ENCODE data around the gene OPCML.

The OPCML gene

DNA sequence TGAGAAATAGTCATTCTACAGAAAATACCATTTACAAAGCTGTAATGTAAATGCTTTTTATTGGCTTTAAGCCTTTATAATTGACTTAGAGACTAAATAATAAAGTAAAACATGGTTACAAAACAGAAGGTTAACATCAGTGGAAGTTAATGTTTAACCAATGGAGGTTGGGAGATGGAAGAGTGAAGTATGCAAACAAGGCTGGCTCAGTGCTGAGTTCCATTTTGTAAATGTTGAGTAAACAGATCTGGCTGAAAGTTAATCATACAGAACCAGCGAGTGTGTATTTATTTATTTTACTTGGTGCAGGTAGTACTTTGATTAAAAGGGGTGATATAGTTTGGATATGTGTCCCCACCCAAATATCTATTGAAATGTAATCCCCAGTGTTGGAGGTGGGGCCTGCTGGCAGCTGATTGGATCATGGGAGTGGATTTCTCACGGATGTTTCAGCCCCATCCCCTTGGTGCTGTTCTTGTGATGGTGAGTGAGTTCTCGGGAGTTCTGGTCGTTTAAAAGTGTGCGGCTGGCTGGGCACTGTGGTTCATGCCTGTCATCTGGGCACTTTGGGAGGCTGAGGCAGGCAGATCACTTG, 827.4 kb downstream of the OPCML start:
- no peak for DNase-seq (ENCODE audit: low read depth in 2 of 2, low spot score in 1 of 2)

DNA sequence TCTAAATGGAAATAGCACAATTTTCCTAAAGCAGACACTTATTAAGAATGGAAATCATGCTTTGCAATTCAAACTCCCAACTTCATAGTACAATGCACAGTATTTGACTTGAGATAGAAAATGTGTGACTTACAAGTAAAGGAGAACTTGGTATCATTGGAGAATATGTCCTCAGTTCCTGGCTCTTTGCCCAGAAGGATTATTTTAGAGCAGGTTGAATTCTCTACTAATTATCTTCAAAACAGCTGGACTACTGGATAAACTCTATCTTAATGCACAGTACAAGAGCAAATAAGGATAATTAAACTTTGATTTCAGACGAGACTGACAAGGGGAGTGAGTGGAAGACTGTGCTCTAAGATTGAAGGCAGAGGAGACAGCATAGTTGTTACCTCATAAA, 839.4 kb downstream of the OPCML start:
- DNase-seq (ENCODE audit: low read depth in 2 of 2, low spot score in 1 of 2): no peak

DNA sequence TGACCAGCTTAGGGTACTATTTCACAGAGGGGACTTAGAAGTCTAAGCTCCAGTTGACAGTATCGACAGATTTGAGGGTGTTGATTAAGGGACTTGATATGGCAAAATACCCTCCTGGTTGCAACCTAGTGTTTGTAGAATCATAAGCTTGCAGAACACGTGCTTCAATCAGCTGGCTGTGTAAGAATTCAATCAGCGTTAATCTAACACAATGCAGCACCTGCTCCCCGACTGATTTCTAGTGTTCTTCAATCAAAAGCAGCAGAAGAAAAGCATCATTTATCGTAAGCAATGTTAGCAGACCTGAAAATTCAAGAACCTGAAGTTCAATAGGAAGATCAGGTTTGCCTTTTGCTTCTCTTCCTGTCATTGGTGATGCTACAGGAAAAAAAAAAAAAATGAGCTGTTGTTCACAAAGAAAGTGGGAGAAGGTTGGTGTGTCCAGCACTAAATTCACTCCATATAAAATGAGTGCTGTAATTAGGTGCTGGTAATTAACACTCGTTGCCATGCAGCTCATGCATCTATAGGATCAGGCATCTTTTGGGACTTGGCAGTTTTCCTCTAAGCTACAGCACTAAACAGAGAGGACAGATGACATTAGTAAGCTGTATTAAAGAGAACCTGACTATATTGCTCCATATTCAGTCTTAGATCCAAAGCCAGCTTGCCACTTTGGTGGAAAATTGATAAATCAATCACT, 840.3 kb downstream of the OPCML start:
- DNase-seq (ENCODE audit: low read depth in 2 of 2, low spot score in 1 of 2): no peak

DNA sequence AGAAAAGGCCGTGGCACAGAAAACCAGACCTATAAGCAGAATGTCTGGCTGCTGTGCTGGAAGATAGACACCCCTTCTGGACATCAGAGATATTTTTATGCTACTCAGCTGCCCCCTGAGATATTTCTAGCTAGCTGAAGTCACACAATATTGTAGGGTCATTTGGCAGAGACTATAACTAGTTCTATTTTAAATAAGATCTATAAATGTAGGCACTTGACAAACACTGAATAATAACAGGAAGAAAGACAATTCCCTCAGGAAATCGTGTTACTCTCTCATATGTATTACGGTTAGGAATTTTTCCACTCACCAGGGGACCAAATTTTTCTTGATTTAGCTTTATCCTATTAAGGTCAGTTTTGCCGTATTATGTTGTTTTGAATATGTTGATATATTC, 845.4 kb downstream of the OPCML start:
- no peak for DNase-seq (ENCODE audit: low read depth in 2 of 2, low spot score in 1 of 2)

DNA sequence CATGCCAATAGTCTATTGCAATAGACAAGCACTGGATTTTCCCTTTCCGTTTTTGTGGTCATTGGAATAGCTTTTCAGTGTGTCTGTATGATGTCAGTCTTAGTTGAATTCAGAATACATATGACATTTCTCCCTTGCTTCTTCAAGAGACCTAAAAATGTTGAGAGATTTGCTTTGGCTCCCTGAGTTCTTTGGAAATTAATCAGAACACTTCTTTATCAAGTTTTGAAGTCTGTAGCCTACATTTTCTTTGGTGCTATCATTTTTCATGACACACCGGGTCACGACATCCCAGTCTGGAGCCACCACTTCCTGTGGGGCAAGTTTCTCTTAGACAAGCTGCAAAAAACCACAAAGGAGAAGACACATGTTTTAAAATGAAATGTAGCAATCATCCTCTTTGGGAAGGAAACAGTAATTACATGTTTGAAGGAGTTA, 847.1 kb downstream of the OPCML start:
- DNase-seq (ENCODE audit: low read depth in 2 of 2, low spot score in 1 of 2): no peak

DNA sequence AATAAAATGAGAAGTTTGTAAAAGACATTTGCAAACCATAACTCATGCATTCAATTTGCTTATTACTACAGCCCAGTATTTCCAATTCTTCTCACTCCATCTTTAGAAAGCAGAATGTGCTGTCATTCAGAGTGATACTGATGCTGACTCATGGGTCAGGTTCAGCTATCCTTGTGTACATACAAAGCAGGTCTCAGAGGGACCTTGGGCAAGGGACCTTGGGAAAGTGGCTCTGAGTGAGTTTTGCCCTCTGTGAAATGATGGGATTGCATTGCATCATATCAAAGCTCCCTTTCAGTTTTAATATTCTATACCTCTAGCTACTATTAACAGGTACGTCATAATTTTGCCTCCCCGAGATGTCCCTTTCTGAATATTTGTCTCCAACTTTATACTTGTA, 848.7 kb downstream of the OPCML start:
- DNase-seq (ENCODE audit: low read depth in 2 of 2, low spot score in 1 of 2): no peak

DNA sequence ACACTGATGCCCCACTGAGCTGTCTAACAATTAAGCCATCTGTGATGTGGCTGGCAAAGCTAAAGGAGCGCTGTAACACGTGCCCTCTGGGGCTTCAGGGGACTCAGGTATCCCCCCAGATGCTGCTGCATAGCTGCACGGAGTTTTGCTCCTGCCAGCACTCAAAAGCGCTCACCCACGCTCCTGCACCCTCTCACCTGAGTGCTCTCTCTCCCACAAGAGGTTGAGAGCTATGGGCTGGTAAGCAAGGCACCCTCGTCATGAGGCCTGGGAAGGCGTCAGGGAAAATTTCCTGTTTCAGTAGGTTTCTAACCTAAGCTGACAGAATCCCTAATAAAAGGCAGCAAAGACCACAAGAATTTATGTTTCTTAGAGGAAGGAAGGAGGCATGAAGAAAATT, 850.3 kb downstream of the OPCML start:
- DNase-seq (ENCODE audit: low read depth in 2 of 2, low spot score in 1 of 2): no peak

DNA sequence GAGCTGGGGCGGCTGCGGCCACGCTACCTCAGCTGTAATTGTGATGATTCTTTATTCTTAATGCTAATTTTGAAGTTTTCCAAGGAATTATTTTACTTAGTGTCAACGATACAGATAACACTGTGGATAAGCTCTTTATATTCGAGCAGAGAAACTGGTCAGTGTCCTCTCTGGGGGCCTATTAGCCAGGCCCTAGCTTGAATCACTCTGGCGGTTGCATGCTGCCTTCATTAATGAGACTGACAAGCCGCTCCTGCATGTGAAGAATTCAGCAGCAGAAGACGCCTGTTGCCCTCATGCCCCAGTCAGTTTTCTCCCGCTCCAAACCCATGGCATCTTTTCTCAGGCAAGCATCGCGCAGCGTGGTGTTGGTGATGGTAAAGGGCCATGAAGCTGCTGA, 851.7 kb downstream of the OPCML start:
- no peak for DNase-seq (ENCODE audit: low read depth in 2 of 2, low spot score in 1 of 2)

DNA sequence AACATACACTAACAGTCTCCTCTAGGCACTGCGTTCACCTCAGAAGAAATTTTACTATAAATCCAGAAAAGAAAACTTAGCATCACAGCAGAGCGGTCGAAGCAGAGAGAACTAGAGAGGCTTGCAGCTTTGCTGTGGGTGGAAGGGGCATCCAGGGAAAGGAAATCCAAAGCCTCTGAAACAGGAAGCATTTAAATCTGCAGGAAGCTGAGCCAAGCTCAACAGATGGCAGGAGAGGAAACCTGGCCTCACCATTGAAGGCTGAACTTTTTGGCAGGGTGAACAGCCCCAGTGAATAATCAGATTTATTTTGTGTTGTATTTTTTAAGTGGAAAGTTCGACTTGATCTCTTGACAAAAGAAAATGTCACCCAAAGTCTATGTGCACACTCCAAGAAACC, 858.1 kb downstream of the OPCML start:
- no peak for DNase-seq (ENCODE audit: low read depth in 2 of 2, low spot score in 1 of 2)

DNA sequence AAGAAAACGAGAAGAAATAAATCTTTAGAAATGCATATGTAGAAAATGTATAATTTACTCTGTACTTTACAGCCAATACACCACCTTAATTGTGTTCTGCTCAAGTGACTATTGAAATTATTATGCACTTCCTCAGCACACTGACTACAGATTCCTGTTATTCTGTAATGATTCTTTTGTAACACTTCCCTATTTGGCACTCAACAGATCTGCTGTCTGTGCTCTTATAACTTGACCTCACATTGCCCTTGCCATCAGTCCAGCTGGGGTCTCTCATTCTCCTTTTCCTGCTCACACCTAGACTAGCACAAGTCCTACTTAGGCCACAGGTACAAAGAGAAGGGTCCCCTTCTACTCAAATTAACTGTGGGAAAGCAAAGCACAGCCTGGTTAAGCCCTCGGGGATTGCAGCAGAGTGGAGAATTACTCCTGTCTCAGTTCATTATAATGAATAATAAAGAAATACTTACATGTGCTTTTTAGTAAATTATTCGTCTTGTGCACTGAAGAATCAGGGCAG, 860.4 kb downstream of the OPCML start:
- DNase-seq (ENCODE audit: low read depth in 2 of 2, low spot score in 1 of 2): no peak

DNA sequence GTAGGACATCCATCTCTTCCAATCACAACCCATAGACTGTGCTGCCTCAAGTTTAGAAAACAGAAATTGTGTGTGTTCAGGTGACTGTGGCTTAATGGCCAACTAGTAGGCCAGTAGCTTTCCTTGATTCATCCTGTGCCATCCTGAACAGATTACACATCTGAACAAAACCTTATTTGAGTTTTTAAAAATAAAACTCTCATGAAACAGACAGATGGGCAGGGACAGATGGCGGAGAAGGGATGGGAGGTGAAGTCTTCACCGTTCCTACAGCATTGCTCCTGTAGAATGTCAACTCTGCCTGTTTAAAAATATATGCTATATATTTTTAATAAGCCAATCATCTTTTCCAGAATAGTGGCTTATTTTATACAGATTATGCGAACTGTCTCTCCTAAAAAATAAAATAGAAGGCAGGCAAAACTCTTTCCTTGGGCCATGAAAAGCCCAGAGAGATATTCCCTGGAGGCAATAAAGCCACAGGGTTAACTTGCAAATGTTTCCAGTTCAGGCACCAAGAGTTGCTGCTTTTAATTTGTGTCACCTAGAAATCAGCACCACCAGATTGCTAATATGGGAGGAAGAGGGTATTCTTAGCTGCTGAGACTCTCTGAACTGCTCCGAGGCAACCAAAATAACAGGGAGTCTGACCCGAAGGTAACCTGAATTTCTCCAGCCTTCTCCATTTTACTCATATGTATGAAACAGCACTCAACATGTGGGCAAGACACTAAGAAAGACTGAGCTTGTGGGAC, 861.2 kb downstream of the OPCML start:
- no peak for DNase-seq (ENCODE audit: low read depth in 2 of 2, low spot score in 1 of 2)

DNA sequence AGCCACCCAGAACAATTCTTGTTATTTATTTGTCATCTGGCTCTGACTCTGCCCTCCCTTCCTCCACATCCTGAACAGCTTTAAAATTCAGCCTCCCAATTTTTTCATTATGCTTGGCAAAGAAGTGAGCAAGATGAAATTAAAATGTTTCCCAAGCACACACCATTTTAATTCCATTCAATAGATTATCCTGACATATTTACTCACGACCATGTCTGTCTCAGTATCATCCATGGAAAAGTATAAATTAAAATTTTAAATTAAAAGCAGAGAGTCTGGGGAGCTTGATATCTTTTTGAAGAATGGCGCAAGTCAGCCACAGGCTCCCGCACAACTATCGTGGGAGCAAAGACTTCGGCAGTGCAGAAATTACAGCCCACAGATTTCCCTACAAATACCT, 862.4 kb downstream of the OPCML start:
- no peak for DNase-seq (ENCODE audit: low read depth in 2 of 2, low spot score in 1 of 2)

DNA sequence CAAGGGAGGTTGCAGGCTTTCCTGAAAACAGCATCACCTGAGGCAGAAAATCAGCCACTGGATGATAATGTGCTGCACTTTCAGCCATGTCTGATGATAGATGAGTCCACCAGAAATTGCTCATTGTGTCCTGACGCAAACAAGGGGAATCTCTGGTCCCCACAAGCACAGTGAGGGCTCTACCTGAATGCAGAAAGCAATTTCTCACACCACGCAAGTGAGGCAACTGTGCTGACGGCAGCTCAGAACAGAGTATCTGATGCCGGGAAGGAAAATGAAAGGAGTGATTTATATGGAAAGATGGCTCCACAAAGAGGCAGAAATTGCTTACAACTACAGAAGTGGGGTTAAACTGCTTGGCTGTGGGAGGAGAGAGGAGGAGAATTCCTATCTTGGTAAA, 867.1 kb downstream of the OPCML start:
- no peak for DNase-seq (ENCODE audit: low read depth in 2 of 2, low spot score in 1 of 2)

DNA sequence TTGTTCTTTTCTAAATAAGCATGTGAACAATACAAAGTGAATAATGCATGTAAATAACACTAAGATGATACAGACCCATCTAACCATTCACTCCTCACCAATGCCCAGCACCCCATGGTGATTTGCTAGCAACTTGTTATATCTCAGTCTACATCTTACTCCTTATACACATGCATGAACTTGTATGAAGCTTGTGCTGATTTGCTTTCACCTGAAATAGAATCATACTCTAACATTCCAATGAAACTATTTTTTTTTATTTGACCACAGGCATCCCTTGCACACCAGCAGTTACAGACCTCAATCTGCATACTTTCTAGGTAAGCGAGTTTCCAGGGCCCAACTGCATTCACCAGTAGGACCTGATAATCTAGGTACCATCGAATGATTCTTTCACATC, 873.6 kb downstream of the OPCML start:
- DNase-seq (ENCODE audit: low read depth in 2 of 2, low spot score in 1 of 2): no peak

DNA sequence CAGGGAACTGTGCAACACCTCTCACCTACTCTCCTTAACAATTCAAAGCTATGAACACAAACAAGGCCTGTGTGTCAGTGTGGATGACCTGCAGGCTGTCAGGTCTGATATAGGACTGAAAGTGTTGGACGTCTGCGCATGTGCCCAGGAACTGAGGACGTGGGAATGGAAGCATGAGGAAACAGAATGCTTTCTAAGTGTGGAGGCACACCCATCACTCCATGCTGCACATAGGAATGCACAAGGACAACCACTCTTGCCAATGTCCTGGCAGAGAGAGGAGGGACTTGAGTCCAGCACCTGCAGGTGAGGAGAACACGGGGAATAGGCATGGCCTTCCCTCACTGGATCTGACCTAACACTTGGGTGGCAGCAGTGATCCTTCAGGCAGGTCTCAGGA, 874.3 kb downstream of the OPCML start:
- DNase-seq (ENCODE audit: low read depth in 2 of 2, low spot score in 1 of 2): no peak

DNA sequence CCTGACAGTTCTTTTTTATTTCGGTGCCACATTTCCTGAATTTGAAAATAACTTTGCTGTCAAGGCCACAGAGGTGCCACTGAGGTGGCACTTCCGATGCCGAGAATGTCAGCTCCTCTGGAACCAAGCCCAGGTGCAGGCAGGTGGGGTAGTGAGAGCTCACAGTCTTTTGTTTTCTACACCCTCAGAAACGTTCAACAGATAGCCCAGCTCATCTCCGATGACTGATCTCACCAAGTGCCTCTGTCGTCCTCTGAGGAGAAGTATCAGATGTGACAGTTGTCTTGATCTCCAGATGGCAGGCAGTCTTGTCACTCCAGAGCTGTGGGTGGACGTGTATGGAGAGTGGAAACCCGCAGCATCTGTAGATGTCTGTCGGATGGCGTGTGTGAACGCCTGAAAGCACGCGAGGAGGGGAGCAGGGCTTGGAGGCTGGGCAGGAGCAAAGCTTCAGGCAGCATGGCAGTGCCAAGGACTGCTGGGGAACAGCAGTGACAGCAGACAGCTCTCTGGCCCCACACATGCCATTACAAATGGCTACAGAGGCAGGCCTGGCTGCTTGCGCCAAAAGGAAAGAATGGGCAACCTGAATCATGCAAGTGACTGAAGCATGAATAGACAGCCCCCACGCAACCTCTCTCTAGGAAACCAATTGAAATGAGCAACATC, 877.0 kb downstream of the OPCML start:
- DNase-seq (ENCODE audit: low read depth in 2 of 2, low spot score in 1 of 2): no peak

DNA sequence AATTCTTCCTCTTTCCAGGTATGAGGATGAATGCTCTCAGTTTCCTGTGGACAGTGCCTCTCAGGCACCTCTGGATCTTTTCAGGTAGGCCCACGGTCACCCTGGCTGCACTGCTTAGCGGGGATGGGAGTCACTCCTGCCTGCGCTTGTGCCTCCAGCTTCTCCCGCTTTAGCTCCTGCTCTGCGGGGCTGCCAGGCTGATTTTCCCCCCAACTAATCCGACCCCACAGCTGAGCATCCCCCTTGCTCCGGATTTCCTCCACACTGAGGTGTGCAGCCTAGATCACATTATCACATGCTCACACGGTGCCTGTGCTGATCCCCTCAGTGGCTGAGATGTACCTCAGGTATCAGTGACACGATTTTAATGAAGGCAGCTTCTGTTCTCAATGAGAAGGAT, 879.1 kb downstream of the OPCML start:
- DNase-seq (ENCODE audit: low read depth in 2 of 2, low spot score in 1 of 2): no peak

DNA sequence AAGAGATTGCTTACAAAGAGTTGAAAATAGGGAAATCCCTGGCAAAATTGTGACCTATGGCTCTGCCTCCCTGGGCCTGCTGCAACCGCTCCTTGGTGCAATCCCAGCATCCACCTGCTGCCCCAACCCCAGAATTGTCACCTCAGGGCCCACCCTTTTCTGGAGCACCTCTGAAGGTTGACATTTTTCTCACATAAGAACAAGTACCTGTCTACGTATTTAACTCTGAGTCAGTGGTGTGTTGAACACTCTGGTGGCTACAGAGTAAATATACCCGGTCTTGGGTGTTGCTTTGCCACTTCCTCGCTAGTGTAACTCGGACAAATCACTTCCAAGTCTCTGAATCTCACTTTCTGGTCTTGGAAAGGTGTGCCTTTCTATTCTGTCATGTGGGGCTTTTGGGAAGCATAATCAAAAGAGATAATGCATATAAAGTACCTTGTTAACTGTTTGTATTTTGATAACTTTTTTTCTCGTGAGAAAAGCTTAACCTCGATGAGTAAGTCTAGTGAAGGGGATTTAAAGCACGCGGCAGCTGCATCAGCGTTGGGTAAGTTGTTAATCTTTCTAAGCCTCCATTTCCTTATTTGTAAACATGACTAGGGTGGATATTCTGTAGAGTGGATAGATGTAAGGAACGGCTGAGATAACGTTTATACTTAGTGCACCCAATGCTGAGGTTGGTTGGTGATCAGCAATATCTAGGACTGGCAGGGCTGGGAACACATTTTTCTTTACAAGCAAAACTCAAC, 881.2 kb downstream of the OPCML start:
- DNase-seq (ENCODE audit: low read depth in 2 of 2, low spot score in 1 of 2): no peak

DNA sequence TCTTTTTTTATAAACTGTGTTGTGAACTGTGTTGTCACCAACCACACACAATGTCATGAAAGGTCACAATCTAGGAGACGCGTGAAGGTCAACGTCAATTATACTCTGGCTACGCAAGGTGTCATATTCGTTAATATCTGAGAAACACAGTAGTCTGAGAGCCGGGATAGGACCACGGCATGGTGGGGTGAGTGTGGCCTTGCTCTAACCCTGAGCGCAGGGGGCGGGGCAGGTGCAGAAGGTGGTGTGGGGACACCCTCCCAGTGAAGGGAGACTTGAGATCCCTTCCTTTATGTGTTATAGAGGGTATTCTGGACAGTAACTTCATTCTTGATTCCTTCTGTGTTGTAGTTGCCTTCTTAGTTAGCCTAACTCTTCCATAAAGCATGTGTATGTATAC, 883.0 kb downstream of the OPCML start:
- no peak for DNase-seq (ENCODE audit: low read depth in 2 of 2, low spot score in 1 of 2)

DNA sequence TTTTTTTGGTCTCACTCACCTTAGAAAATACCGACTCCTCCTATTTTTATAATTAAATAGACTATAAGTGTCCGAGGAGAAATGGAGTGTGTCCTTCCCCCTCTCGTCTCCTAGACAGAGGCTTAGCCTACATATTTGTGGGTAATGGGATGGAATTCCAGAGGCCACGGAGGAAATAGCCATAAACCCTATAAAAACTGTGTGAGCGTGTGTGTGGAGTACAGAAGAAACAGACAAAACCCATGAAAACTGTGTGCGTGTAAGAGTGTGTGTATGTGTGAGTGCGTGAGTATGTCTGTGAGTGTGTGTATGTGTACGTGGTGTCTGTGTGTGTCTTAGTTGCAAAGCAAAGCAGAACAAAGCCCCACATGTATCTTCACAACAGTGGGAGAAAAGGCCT, 883.5 kb downstream of the OPCML start:
- DNase-seq (ENCODE audit: low read depth in 2 of 2, low spot score in 1 of 2): no peak

DNA sequence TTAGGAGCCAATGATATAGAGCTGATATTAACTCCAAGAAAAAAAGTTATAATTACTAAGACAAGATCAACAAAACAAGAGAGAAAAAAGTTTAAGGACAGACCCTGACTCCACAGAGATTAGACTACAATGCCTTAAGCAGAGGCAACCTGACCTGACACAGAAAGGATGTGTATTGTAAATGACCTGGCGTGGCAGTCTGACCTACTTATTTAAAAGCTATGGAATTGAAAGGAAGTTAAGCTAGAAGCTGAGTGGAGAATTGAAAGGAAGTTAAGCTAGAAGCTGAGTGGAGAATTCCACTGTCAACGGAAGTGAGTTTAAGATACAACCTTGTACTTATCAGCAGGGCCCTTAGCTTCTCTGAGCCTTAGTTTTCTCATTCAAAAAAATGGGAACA, 885.4 kb downstream of the OPCML start:
- DNase-seq (ENCODE audit: low read depth in 2 of 2, low spot score in 1 of 2): no peak

All from stimulated activated CD8-positive, alpha-beta memory T cell treated with anti-CD3 and anti-CD28 coated beads, Interleukin-4, amount 100 ng/mL, for 1 hour (primary cell).